Fibroblast of skin of left quadriceps (primary cell): ENCODE measurements around the gene ERVMER34-1.

Experiments
- DNase-seq, 2 experiments: peaks; one replicate each; pipeline ENCODE4 v3.0.0-alpha.2; 2013; ENCODE audit warnings: low read depth in 2 of 2

ERVMER34-1 gene

DNA sequence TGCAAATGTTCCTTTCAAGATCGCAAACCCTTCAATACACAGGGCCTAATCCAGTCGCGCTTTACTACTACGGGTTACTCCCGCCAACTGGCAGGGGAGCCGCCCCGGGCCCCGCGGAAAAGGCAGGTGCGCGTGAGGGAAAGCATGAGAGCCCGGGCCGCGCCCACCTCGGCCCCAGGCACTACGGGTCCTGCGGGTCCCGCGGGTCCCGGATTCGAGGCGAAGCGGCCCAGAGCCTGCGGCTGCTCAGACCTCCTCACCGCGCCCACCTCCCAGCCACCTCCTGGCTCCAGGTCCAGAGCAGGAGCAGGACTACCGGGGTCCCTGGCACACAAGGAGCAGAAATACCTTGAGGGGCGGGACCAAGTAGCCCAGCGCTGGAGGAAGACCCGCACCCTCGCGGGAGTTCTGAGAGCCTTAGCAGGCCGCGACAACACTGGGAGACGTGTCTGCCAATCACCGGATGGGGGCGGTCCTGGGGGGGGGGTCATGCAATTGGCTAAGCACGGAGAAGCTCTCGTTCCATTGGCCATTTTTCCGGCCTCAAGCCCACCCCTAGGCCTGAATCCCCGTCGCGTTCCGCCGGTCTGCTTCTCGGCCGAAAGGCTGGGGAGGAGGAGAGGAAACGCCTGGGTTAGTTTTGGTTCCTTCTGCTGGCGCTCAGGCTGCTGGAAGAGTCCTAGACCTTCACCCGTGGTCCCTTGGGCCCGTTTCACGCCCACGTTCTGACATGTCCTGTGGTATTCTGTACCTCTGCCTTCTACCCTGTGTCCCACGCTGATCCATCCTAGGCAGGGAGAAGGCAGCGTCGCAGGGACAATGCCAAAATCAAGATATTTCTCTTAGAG is 29.0 kb downstream of the ERVMER34-1 start:
- DNase-seq, result peak; percentile 95

DNA sequence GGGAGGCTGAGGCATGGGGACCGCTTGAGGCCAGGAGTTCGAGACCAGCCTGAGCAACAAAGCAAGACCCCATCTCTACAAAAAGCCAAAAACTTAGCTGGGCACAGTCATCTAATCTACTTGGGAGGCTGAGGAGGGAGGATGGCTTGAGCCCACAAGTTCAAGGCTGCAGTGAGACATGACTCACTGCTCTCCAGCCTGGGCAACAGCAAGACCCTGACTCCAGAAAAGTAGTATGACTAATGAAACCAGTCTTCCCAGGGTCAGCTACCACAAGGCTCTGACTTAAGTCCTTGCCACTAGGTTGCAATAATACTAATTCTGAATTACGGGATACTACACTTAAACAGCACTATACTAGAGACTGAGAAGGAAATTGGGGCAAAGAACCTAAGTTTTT is 33.1 kb downstream of the ERVMER34-1 start:
- DNase-seq, result no peak

DNA sequence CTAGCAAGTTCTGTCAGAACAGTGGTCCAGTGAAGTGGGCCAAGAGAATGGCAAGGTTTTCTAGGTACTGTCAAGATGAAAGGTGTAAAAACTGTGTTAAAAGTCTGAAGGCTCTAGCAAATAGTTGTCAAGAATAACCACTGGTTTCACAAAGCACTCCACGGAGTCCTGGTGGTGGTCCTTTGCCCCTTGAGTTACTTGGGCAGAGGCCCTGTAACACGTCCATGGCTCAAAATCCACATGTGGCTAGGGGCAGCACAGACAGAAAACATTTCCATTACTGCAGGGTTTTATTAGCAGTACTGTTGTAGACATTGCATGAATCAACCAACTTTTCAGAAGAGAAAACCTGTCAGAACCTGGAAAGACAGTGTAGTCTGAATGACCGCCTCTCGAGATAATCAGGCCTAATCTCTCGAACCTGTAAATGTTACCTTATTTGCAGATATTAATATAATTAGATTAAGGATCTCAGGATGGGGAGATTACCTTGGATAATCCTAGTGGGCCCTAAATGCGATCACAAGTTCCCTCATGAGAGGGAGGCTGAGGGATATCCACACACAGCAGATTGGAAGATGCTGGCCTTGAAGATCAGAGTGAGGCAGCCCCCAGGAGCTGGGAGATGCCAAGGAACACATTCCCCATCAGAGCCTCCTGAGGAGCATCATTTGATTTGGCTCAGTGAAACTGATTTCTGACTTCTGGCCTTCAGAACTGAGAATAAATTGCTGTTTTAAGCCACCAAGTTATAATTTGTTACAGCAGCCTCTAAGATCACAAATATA is 34.7 kb downstream of the ERVMER34-1 start:
- no peak for DNase-seq

DNA sequence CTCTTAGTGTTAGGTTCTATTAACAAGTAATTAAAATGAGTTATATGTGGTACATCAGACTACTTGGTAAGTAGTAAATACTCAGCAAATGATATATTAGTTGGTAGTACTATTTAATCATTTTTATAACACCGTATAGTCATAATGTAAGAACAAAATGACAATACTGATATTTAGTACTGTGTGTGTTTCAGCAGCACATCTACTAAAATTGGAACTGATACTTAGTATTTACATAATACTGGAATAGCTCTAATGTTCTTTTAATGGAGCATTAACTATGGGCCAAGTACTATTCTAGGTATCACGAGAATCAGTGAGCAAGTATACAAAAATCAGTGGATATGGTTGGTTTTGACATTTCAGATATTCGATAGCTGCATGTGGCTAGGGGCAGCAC is 35.3 kb downstream of the ERVMER34-1 start:
- no peak for DNase-seq

DNA sequence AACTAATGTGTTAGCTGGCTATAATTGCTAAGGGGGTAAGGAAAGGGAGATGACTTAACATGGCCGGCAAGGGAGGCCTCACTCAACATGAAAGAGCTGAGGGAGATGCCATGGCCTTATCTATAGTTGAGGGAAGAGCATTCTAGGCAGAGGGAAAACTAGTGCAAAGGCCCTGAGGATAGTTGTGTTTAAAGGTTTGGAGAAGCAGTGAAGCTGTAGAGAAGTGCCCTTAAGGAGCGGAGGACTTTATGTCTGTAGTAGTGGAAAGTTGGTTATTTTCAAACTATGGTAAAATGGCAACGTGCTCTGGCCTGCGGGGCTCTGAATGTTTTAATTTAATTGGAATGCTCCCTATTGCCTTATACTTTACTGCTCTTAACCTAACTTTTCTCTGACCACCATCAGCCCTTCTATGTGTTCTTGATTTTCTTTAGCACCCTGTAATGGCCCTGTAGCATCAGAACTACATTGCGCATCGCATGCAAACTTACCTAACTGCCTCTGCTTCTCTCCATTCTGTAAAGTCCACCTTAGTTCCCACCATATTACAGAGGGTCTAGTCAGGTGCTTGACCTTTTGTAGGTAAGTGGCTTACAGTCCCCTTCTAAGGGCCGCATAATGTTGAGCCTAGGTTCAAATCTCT is 35.8 kb downstream of the ERVMER34-1 start:
- no peak for DNase-seq

DNA sequence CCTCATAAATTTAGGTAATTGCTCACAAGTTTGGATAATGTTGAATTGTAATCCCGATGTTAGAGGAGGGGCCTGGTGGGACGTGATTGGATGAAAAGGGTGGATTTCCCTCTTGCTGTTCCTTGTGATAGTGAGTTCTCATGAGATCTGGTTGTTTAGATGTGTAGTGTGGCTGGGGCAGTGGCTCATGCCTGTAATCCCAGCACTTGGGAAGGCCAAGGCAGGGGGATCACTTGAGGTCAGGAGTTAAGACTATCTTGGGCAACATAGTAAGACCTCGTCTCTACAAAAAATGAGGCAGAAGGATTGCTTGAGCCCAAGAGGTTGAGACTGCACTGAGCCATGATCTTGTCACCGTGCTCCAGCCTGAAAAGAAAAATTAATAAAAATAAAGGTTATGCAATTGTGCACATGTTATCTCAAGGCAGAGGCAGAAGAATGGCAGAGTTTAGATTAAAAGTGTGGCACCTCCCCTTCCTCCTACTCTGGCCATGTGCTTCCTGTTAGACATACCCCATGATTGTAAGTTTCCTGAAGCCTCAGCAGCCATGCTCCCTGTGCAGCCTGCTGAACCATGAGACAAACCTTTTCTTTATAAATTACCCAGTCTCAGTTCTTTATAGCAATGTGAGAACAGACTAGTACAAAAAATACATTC is 36.5 kb downstream of the ERVMER34-1 start:
- DNase-seq, result no peak

DNA sequence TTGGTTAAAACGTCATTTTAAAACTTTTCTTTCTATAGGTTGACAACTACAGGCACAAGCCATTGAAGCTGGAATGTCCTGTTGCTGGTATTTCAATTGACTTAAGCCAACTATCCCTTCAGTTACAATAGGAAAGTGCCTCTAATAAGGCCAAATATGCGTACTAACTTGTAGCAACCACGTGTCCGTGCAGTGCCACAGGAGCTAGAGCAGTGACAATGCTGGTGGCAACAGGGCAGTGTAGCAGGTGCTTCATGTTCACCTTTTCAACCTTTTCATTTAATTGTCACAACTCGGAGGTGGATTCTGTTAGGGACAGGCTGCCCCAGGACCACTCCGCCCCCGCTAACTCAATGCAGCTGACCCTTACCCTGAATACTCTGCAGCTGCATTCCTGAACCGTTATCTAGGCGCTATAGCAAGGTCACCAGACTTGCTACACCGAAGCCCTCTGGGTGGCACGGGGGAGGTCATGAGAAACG is 37.7 kb downstream of the ERVMER34-1 start:
- DNase-seq, result no peak

DNA sequence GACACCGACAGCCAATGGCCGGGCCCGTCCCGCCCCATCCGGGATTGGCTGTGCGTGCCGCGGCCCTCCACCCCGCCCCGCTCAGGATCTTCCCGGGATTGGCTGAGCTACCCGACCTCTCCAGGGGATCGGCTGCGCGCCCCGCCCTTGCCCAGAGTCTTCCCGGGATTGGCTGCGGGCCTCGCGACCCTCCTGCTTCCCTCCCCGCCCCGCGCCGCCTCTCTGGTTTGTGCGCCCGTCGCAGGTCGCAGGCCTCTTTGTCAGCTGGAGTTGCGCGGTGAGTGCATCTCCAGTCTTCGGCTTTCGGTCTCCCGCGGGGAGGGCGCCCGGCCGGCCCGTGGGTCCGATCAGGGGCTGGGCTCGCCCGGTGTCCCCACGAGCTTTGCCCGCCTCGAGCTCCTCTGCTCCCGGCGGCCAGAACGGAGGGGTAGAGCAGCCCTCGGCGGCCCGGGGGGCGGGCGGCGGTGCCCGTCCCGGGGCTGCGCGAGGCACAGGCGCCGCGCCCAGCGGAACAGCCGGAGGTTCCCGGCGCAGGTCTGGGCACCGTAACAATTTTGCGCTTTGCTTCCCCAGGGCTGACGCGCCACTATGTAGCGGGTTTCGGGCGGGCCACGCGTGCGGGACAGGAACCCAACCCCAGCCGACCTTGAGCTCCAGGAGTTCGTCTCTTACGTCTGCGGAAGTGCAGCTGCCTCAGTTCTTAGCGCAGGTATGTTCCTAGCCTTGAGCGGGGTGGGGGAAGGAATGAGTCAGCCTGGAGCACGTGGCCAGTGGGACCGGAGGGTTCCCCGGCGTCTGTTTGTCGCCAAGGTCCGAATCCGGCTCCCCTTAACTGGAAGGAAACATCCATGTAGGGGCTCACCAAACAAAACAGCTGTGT is 38.7 kb downstream of the ERVMER34-1 start:
- DNase-seq, result peak; percentile 92 to 93

DNA sequence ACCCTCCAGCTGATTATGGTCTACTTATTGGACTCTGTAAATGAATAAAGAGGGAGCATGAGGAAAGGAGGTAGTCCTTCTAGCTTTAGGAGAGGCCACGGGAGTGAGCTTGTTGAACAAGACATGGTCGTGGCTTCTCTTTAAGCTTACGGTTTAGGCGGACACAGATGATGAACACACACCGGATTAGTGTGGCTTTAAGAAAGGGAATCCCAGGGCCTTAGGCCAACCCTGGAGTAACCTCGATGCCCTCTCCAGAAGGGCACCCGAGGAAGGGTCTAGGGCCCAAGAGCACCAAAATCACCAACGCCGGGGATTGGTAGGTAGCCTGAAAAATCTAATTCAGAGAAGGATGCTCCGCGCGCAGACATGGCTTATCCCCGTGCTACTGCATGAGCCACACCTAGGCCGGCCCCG is 39.4 kb downstream of the ERVMER34-1 start:
- no peak for DNase-seq

DNA sequence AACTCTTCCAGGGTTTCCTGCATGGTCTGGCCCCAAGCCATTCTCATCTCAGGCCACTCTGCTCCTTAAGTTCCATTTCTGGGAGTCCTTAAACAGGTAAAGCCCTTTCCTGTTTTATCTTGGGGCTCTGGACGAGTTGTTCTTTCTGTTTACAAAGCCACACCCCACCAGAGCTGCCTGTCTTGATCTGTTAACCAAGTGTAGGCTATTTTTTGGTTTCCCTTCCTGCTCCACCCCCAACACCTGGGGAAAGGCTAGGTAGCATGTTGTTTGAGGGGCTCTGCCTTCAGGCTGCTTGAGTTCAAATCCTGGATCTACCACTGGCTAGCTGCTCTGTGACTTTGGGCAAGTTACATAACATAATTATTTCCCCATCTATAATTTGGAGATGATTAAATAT is 40.0 kb downstream of the ERVMER34-1 start:
- DNase-seq, result no peak

DNA sequence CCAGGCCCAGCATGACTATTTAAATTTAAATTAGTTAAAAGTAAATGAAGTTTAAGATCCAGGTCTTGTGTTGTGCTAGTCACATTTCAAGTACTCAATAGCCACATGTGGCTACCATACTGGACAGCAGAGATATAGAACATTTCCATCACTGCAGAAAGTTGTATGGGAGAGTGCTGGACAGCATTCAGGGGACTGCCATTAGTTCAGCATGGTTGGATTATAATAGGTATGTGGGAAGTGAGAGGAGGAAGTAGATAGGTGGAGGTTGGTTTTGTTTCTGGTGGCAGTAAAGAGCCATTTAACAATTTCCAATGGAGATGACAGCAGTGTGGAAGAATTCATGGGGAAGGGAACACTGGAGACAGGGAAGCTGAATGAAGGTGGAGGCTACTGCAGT is 42.1 kb downstream of the ERVMER34-1 start:
- no peak for DNase-seq

DNA sequence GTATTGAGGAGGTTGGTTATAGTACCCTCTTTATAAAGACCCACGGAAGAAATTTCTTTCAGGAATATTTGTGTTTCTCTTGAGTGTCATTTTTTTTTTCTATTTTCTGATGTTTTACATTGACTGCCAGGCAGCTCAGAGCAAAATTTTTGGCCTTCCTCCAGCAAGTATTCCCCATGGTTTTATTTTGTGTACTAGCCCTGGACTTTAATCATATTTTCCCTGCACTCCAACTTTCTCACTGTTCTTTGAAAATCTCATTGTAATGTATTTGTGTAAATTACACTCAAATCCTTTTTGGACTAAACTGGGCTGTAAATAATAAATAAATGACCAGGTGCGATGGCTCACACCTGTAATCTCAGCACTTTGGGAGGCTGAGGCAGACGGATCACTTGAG is 46.6 kb downstream of the ERVMER34-1 start:
- DNase-seq, result no peak

DNA sequence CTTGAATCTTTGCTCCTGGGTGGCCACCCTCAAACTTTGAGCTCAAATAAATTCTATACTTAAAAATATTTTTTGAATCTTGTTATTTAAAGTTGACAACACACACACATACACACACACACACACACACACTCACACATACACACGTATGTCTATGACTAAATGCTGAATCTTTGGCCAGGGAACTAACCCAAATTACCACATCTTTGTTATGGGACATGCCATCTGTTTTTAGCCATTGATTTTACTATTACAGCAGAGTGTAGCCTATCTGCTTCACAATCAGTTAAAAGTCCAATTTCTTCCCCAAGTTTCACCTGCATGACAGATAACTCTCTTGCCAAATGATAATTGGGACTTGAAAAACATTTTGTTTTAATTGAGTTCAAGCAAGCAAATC is 47.1 kb downstream of the ERVMER34-1 start:
- DNase-seq, result no peak

DNA sequence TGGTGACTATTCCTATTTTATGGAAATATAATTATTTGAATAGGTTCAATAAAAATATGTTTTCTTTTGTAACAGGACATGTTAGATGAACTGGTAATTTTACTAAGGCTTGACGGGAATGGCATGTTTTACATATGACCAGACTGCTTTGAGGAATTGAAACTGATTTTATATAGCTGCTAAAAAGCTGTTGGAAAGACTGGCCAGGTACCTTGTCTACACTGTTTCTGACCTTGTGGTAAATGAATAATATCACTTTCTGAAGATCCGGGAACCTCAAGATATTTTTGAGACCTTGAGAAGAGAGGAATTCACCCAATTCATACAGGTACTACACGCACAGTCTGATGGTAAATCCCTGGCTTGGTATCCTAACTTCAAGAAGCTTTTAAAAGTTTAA is 50.0 kb downstream of the ERVMER34-1 start:
- DNase-seq, result no peak

DNA sequence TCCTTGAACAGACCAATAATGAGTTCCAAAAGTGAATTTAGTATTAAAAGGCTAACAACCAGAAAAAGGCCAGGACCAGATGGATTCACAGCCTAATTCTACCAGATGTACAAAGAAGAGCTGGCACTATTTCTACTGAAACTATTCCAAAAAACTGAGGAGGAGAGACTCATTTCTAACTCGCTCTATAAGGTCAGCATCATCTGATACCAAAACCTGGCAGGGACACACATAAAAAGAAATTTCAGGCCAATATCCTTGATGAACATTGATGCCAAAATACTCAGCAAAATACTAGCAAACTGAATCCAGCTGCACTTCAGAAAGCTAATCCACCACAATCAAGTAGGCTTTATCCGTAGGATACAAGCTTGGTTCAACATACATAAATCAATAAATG is 56.3 kb downstream of the ERVMER34-1 start:
- DNase-seq, result no peak

DNA sequence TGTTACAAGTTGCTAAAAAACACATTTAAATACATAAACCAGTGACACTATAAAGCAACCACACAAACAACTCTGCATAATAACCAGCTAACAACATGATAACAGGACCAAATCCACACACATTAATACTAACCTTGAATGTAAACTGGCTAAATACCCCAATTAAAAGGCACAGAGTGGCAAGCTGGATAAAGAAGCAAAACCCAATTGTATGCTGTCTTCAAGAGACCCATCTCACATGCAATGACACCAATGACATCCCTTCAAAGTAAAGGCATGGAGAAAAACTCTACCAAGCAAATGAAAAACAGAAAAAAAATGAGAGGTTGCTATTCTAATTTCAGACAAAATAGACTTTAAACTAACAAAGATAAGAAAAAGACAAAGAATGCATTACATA is 57.7 kb downstream of the ERVMER34-1 start:
- no peak for DNase-seq
